Tongue (tissue), 2 donors: ENCODE measurements around the gene POLR3GL. TPM values are rescaled to one million over a fixed set of nuclear protein-coding genes. Genes with fewer than 3 reads are reported as not detected.

Experiments
- DNase-seq: peaks from one replicate; pipeline ENCODE4 v3.0.0-alpha.2; 2015
- total RNA-seq: library from RNA; depleted of rRNA; stranded (reverse); fragments of >200 nt; gene quantifications from one replicate; pipeline ENCODE4 v1.2.3, GENCODE V29; 2014

Gene POLR3GL
- total RNA-seq, 1 donor from 2014 or later, result 20.1 TPM

DNA sequence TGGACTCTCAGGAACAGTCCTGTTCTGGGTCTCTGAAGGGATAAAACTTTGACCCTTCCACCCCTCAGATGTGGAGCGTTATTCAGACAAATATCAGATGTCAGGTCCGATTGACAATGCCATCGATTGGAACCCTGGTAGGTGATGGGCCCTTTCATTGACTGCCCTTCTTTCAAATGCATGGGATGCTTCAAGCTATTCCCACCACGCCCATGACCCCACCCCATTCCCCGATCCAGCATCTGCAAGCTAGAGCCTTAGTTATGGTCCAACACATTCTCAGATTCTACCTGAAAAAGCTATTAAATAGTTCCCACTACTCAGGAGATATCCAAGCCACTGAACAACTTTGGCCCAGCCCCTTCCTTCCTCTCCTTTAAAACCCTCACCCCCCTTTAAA, 12.5 kb downstream of the POLR3GL start:
- no peak for DNase-seq

GRCh38 chr1:145977486-145978470, 13.3 kb downstream of the POLR3GL start:
- DNase-seq, result peak; percentile 94

- DNase-seq, result no peak
These were observed 14.0 kb downstream of the POLR3GL start for GRCh38 chr1:145978471-145978853.

DNA sequence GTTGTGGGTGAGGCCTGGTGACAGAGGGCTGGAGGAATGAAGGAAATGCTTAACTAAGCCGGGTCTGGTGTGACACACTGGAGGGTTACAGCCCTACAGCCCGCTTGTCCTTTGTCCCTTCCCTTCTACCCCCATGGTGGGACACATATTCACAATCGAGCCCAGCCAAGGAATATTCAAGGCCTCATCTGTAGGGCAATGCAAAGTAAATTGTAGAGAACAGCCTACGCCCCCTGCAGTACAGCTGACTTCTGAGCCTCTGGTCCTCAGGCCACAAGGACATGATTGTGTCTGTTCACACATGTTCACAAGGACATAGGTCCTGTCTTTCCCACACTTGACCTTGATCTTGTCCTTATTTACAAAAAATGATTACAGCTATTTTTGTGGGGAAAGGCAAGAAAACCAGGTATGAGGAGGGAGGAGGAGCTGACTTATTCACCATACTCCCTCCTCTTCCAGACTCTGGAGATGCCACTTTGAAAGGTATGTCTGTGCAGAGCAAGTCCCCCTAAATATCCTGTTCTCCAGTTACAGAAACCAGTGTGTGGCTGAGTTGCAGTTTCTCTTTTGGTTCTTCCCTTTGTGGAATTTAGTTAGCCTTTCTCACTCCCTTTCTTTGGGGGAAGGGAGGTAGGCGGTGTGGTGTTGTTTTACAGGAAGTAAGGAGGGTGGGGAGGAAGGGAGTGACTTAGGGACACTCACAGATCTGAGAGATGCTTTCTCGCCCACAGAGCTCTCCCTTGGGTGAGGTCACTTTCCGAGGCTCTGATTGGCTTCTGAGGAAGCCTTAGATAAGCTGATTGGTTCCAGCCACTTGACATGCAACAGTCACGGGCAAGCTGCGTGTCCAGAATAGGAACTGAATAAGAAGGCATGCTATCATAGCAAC, 14.6 kb downstream of the POLR3GL start:
- DNase-seq, result peak; percentile 99

DNA sequence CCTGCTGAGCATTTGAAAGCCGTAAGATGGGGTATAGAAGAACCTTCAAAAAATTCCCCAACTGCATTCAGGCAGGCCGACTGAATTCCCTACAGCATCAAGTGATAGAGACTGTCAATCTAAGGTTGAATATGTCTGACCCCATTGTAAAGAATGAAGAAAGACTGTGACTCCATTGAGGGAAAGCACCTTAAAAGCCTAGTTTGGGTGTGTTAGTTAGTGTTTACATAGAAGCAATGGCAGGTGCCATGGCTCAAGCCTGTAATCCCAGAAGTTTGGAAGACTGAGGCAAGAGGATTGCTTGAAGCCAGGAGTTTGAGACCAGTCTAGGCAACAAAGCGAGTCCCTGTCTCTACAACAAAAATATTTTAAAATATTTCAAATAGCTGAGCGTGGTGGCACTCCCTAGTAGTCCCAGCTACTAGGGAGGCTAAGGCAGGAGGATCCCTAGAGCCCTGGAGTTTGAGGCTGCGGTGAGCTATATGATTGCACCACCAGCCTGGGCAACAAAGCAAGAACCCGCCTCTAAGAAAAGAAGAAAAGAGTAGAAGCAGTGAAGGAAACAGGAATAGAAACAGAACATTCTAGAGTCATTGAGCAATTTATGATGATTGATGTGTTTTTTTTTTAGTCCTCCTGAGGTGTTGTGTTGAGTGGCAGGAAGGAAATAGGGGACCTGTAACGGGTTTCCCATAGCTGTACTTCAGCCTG, 15.4 kb downstream of the POLR3GL start:
- DNase-seq, result no peak

GRCh38 chr1:145980457-145980994, 16.0 kb downstream of the POLR3GL start:
- no peak for DNase-seq

GRCh38 chr1:145982010-145982723, 17.7 kb downstream of the POLR3GL start:
- no peak for DNase-seq

- DNase-seq, result peak; percentile 89
These were observed 18.8 kb downstream of the POLR3GL start for GRCh38 chr1:145983206-145983675.

DNA sequence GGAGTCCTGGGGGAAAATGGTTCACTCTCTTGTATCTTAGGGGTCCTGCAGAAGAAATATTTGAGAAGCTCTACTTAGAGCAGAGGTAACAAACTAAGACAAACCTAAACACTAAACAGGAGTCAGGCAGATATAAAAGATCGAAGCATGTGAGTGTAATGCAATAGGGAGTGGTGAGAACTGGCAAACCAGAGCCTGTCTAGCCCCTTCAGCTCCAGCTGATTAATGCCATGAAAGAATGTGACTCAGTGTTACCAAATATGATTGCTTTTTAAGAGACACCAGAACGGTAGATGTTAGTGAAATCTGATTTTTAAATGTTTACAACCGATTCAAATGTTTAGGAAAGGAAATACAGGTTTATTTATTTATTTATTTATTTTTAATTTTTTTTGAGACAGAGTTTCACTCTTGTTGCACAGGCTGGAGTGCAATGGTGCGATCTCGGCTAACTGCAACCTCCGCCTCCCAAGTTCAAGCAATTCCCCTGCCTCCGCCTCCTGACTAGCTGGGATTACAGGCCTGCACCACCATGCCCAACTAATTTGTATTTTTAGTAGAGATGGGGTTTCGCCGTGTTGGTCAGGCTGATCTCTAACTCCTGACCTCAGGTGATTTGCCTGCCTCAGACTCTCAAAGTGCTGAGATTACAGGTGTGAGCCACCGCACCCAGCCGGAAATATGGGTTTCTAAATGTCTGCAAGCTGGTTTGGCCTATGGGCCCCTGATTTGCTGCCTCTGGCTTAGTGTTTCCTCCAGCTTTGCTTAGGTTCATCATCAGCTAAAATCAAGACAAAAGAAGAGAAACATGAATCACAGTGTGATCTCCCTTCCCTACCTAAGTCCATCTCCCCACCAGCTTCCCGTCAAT, 19.7 kb downstream of the POLR3GL start:
- DNase-seq, result no peak

DNA sequence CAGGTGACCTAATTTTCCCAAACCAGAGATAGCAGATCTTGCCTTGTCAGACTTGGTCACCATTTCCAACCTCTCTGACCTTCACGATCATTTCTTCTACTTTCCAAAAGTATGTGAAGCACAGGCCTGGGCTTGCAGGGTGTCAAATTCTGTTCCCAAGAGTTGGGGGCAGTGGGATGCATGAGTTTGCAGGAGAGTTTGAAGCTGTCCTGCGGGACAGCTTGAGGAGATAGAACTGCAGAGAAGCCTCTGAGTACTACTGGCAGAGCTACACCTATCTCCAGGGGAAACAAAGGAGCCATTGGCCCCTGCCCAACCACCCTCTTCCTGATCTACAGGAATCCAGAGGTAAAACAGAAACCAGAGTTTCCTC, 20.6 kb downstream of the POLR3GL start:
- DNase-seq, result no peak

DNA sequence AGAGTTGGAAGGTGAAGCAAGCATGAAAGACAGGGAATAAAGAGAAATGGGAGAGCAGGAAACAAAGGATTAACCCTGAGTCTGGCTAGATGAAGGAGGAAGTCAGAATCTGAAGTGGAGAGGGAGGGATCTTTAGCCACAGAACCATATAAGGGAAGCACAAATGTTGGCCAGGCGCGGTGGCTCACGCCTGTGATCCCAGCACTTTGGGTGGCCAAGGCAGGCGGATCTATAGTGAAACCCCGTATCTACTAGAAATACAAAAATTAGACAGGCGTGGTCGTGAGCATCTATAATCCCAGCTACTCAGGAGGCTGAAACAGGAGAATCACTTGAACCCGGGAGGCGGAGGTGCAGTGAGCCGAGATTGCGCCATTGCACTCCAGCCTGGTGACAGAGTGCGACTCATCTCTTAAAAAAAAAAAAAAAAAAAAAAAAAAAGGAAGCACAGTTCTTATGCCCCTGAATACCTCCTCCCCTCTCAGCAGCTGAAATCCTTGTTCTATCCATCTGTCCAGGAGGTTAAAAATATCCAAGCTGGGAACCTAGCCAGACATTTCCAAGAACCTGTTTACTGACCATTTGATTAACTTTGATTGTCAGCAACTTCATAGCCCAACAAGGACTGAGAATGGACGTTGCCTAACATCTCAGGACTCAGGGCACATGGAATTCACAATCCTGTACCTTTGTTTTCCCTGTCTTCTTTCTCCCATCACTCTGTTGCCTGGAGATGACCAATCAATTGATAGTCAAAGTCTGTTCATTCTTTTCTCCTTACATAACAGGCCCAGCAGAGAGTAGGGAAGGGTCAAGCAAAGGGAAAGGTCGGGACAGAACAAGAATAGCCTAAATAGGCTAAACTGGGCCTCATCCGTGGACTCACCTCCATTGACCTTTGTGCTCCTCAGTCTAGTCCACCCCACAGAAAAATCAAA, 21.3 kb downstream of the POLR3GL start:
- peak; percentile 91 for DNase-seq

DNA sequence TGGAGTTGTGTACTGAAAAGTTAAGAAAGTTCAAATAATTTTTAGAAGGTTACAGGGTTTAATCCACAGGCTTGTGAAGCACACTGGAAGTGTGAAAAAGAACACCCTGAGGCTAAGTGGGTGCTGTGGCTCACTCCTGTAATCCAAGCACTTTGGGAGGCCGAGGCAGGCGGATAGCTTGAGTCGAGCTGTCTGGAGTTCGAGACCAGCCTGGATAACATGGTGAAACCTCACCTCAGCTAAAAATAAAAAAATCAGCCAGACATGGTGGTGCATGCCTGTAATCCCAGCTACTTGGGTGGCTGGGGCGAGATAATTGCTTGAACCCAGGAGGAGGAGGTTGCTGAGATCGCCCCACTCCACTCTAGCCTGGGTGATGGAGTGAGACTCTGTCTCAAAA, 22.1 kb downstream of the POLR3GL start:
- no peak for DNase-seq

DNA sequence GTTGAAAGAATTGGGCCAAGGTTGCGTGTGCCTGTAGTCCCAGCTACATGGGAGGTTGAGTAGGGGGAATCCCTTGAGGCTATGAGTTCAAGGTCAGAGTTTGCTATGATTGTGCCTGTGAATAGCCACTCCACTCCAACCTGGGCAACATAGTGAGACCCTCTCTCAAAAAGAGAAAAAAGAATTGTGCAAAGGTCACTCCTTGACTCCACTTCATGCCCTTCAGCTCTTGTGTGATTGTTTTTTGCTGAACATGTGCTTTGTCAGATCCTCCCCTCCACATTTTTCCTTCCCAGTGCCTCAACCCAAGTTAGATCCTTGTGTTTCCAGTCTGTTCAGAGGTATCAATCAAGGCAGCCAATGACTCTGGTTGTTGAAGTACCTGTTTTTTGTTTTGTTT, 23.4 kb downstream of the POLR3GL start:
- no peak for DNase-seq

GRCh38 chr1:145988773-145989172, 24.3 kb downstream of the POLR3GL start:
- no peak for DNase-seq

- DNase-seq, result no peak
These were observed 25.9 kb downstream of the POLR3GL start for GRCh38 chr1:145990249-145990855.

GRCh38 chr1:145991735-145992412, 27.4 kb downstream of the POLR3GL start:
- DNase-seq, result peak; percentile 20

DNA sequence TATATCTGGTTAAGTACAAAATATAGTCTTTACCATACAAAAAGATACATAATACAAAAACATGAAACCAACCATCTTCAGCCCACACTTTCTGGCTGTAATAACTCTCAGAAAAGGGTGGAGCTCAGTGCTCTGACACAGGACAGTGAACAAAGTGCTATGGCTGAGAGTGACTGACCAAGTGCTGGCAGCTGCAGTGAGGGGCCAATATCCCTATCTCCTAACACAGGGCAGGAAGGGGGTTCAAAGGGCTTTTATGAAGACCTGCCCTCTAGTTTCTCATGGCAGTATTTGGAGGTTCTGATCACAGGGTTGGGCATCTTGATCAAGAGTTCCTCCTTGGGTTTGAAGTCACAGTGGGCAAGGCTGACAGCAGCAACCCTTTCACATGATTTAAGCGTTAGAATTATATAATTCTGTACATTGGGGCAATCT, 28.0 kb downstream of the POLR3GL start:
- DNase-seq, result no peak
